ENCODE data around the gene MEOX2.

Gene MEOX2

GRCh38 chr7:15607529-15608210 is 78.8 kb downstream of the MEOX2 start:
- no peak for DNase-seq

GRCh38 chr7:15606561-15606960 is 79.9 kb downstream of the MEOX2 start:
- DNase-seq, result no peak

- DNase-seq, result no peak
These were observed 82.3 kb downstream of the MEOX2 start for GRCh38 chr7:15604166-15604565.

GRCh38 chr7:15603124-15603523 is 83.4 kb downstream of the MEOX2 start:
- peak; percentile 47 for DNase-seq

GRCh38 chr7:15602236-15602635 is 84.2 kb downstream of the MEOX2 start:
- DNase-seq, result peak; percentile 21

- DNase-seq, result no peak
These were observed 85.3 kb downstream of the MEOX2 start for GRCh38 chr7:15601175-15601574.

GRCh38 chr7:15600298-15600697 is 86.2 kb downstream of the MEOX2 start:
- DNase-seq, result no peak

GRCh38 chr7:15594461-15594860 is 92.0 kb downstream of the MEOX2 start:
- DNase-seq, result no peak

GRCh38 chr7:15593382-15593781 is 93.1 kb downstream of the MEOX2 start:
- DNase-seq, result no peak

GRCh38 chr7:15586266-15586665 is 100.2 kb downstream of the MEOX2 start:
- DNase-seq, result no peak

GRCh38 chr7:15584575-15584974 is 101.9 kb downstream of the MEOX2 start:
- no peak for DNase-seq

- no peak for DNase-seq
These were observed 103.7 kb downstream of the MEOX2 start for GRCh38 chr7:15582773-15583172.

- DNase-seq, result no peak
These were observed 105.0 kb downstream of the MEOX2 start for GRCh38 chr7:15581352-15581951.

- no peak for DNase-seq
These were observed 105.7 kb downstream of the MEOX2 start for GRCh38 chr7:15580604-15581351.

GRCh38 chr7:15577600-15577999 is 108.9 kb downstream of the MEOX2 start:
- DNase-seq, result no peak

- DNase-seq, result peak; percentile 77
These were observed 115.1 kb downstream of the MEOX2 start for GRCh38 chr7:15571301-15571878.

GRCh38 chr7:15567652-15568051 is 118.8 kb downstream of the MEOX2 start:
- DNase-seq, result no peak

- no peak for DNase-seq
These were observed 119.4 kb downstream of the MEOX2 start for GRCh38 chr7:15567036-15567435.

- DNase-seq, result no peak
These were observed 120.0 kb downstream of the MEOX2 start for GRCh38 chr7:15566476-15566875.

GRCh38 chr7:15561835-15562234 is 124.6 kb downstream of the MEOX2 start, which contains the start of gene AGMO:
Gene AGMO, minus strand, starts transcription at chr7:15562015.
- peak; percentile 31 for DNase-seq

Data from fibroblast of skin of right biceps (primary cell).